Neural progenitor cell (in vitro differentiated cells): ENCODE data around the gene SLC15A1. TPM values are rescaled to one million over a fixed set of nuclear protein-coding genes. Genes with fewer than 3 reads are reported as not detected.
A peak's percentile ranks its signal among the peaks of the same experiment; 100 is the strongest.

Experiments used
- DNase-seq: peaks from one replicate; pipeline ENCODE4 v3.0.0-alpha.2; 2016; ENCODE audit warnings: low spot score
- H2AFZ ChIP-seq: fragments of 200-600 bp; sonication (generic); replicated peaks from 2 replicates; pipeline ENCODE4 v1.6.1; 2016; ENCODE audit warnings: antibody characterized with exemption
- H3F3A ChIP-seq: fragments of 200-600 bp; sonication (generic); 2 replicates; pipeline ENCODE4 v1.6.1; 2016; ENCODE audit warnings: antibody characterized with exemption, low read depth
- H3K27ac ChIP-seq: fragments of 200-600 bp; sonication (generic); 2 replicates; pipeline ENCODE4 v1.5.1; 2016; ENCODE audit warnings: mild to moderate bottlenecking
- H3K27me3 ChIP-seq: fragments of 200-600 bp; sonication (generic); 2 replicates; pipeline ENCODE4 v1.6.1; 2016; ENCODE audit warnings: mild to moderate bottlenecking, moderate library complexity
- H3K36me3 ChIP-seq: fragments of 200-600 bp; sonication (generic); 2 replicates; pipeline ENCODE4 v1.5.1; 2016
- H3K4me1 ChIP-seq: fragments of 200-600 bp; sonication (generic); 2 replicates; pipeline ENCODE4 v1.6.1; 2016; ENCODE audit warnings: mixed run types
- H3K4me2 ChIP-seq: fragments of 200-600 bp; sonication (generic); 2 replicates; pipeline ENCODE4 v1.6.1; 2016
- H3K4me3 ChIP-seq: fragments of 200-600 bp; sonication (generic); 2 replicates; pipeline ENCODE4 v1.5.1; 2016
- H3K79me2 ChIP-seq: fragments of 200-600 bp; sonication (generic); 2 replicates; pipeline ENCODE4 v1.6.1; 2016; ENCODE audit warnings: low read depth
- H3K9ac ChIP-seq: fragments of 200-600 bp; sonication (generic); 2 replicates; pipeline ENCODE4 v1.6.1; 2016
- H3K9me3 ChIP-seq: fragments of 200-600 bp; sonication (generic); 2 replicates; pipeline ENCODE4 v1.5.1; 2016; ENCODE audit warnings: low read depth
- H4K20me1 ChIP-seq: fragments of 200-600 bp; sonication (generic); 2 replicates; pipeline ENCODE4 v1.6.1; 2016; ENCODE audit warnings: low read depth
- H3K27ac Mint-ChIP-seq: 3 replicates; pipeline ENCODE4 v1.8.0; 2021; ENCODE audit warnings: mixed read lengths
- H3K27me3 Mint-ChIP-seq: 2 replicates; pipeline ENCODE4 v1.8.0; 2022; ENCODE audit warnings: low read depth, mild to moderate bottlenecking, inconsistent platforms, moderate library complexity, mixed read lengths; ENCODE audit not compliant: insufficient read depth
- H3K36me3 Mint-ChIP-seq: 3 replicates; pipeline ENCODE4 v1.8.0; 2021; ENCODE audit warnings: mixed read lengths
- H3K4me1 Mint-ChIP-seq: 3 replicates; pipeline ENCODE4 v1.8.0; 2021; ENCODE audit warnings: mixed read lengths
- H3K4me3 Mint-ChIP-seq: 3 replicates; pipeline ENCODE4 v1.8.0; 2021; ENCODE audit warnings: mild to moderate bottlenecking, moderate library complexity, mixed read lengths
- H3K9me3 Mint-ChIP-seq: 3 replicates; pipeline ENCODE4 v1.8.0; 2020; ENCODE audit warnings: mixed read lengths
- EZH2 ChIP-seq: fragments of 200-600 bp; sonication (generic); IDR thresholded peaks from 2 replicates; pipeline ENCODE4 v1.6.1; 2017; ENCODE audit warnings: antibody characterized with exemption, mild to moderate bottlenecking, moderate library complexity
- EZH2phosphoT487 ChIP-seq: fragments of 200-600 bp; sonication (generic); IDR thresholded peaks from 2 replicates; pipeline ENCODE4 v1.6.1; 2017; ENCODE audit warnings: antibody characterized with exemption
- total RNA-seq: library from RNA; depleted of rRNA; stranded (reverse); fragments of >200 nt; gene quantifications from 2 replicates; pipeline ENCODE4 v1.2.3, GENCODE V29; 2015; ENCODE audit warnings: low replicate concordance
- TF ChIP-seq, protein P1 (sequence below): fragments of 200-600 bp; sonication (generic); IDR thresholded peaks from 2 replicates; pipeline ENCODE4 v1.5.1; 2017; ENCODE audit warnings: antibody characterized with exemption, mild to moderate bottlenecking

Gene SLC15A1
- total RNA-seq, 1 donor from 2014 or later, result not detected

DNA sequence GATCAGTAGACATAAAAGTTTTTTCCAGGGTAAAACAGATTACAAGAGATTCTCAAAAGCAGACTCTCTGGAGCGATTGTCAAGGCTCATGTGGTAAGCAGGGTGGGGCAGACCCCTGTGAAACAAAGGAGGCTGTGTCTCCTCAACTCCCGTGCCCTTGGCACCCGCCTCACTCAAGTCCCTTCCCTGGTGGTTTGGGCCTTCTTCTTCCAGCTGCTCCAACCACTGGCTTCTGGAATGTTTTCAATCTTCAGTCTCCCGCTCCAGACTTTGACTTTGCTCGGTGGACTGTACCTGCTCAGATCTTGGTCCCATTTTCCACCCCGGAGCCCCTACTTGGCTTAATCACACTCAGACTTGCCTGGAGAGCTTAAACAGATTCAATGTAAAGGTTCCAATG lies 100.7 kb downstream of the SLC15A1 start:
- H3K27ac Mint-ChIP-seq, result peak overlapping the region; percentile 22
- H3K9me3 Mint-ChIP-seq, result no peaks in the 10 kb centered on the region

DNA sequence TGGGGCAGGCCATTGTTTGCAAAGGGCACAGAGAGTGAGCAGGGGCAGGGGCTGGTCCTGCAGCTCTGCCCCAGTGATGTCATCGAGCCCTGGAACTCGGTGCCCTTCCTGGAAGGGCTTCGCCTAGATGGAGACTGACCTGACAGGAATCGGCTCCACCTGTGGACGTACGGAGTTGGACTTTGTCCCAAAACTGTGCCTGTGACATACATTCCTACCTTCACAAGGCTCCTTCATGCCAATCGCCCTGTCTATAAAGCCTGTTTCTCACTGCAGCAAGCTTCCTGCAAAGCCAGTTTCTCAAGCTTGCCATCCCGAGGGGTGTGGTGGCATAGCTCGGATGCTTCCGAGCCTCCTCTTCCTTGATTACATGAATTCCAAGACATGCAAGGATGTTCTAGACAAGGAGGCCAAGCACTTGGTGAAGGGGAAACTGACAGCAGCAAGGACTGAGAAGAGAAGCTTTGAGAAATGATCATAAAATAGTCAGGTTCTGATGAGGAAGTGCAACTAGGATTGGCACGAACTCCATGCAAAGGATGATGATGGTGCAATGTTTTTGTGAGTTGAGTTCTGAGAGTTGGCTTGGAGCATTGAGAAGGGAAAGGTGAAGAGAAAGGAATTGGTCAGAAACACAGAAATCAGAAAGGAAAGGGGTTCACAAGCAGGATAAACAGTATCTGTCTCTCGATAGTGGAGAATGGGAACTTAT lies 101.9 kb downstream of the SLC15A1 start:
- Mint-ChIP-seq H3K27ac (no peak overlapping the region), H3K4me3 (no peak overlapping the region), H3K4me1 (peaks cover 2% of the 10 kb centered on the region), H3K9me3 (peaks cover 3% of the 10 kb centered on the region), H3K27me3 (peaks cover 5% of the 10 kb centered on the region), H3K36me3 (peaks cover 2% of the 10 kb centered on the region)
- Histone ChIP-seq H3K79me2 (no peaks in the 10 kb centered on the region), H3K27ac (no peak overlapping the region), H4K20me1 (no peaks in the 10 kb centered on the region), H3K4me1 (no peaks in the 10 kb centered on the region), H3K4me2 (no peak overlapping the region), H3K4me3 (no peak overlapping the region), H3K27me3 (no peaks in the 10 kb centered on the region), H2AFZ (no peak overlapping the region), H3K36me3 (no peaks in the 10 kb centered on the region), H3K9me3 (no peaks in the 10 kb centered on the region), H3K9ac (no peak overlapping the region), H3F3A (no peaks in the 10 kb centered on the region)
- no peak for DNase-seq
- TF ChIP-seq EZH2phosphoT487 (no peak), EZH2 (no peak)
- TF ChIP-seq, protein P1, sequence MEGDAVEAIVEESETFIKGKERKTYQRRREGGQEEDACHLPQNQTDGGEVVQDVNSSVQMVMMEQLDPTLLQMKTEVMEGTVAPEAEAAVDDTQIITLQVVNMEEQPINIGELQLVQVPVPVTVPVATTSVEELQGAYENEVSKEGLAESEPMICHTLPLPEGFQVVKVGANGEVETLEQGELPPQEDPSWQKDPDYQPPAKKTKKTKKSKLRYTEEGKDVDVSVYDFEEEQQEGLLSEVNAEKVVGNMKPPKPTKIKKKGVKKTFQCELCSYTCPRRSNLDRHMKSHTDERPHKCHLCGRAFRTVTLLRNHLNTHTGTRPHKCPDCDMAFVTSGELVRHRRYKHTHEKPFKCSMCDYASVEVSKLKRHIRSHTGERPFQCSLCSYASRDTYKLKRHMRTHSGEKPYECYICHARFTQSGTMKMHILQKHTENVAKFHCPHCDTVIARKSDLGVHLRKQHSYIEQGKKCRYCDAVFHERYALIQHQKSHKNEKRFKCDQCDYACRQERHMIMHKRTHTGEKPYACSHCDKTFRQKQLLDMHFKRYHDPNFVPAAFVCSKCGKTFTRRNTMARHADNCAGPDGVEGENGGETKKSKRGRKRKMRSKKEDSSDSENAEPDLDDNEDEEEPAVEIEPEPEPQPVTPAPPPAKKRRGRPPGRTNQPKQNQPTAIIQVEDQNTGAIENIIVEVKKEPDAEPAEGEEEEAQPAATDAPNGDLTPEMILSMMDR, result no peak

More for the DNA sequence above, 100.7 kb downstream of the SLC15A1 start:
- TF ChIP-seq EZH2 (no peak), EZH2phosphoT487 (no peak)
- TF ChIP-seq, protein P1, result no peak
- Histone ChIP-seq H2AFZ (no peak overlapping the region), H3K4me1 (no peaks in the 10 kb centered on the region), H3K4me2 (no peak overlapping the region), H3K9me3 (no peaks in the 10 kb centered on the region), H3K36me3 (no peaks in the 10 kb centered on the region), H3K79me2 (no peaks in the 10 kb centered on the region), H3K9ac (no peak overlapping the region), H3K4me3 (no peak overlapping the region), H3K27ac (no peak overlapping the region), H3F3A (no peaks in the 10 kb centered on the region), H4K20me1 (no peaks in the 10 kb centered on the region), H3K27me3 (no peaks in the 10 kb centered on the region)
- no peak for DNase-seq
- no peak overlapping the region for H3K4me3 Mint-ChIP-seq
- H3K36me3 Mint-ChIP-seq, result peaks cover 3% of the 10 kb centered on the region
- H3K4me1 Mint-ChIP-seq, result peaks cover 2% of the 10 kb centered on the region
- peaks cover 10% of the 10 kb centered on the region for H3K27me3 Mint-ChIP-seq

DNA sequence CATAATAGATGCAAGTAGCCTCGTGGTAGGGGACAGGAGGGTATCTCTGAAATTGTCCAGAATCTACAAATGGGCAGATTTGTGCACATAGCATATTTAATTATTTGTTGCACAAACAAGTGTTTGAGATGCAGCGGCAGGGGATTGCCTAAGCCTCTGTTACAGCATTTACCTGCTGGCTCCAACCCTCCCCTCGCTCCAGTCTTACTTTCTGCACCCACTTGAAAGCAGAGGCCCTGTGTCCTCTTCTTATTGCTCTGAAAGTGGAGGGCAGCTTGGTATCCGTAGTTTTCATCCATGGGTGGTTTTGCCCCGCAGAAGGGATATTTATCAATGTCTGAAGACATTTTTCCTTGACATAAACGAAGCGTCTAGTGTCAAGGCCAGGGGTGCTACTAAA lies 102.6 kb downstream of the SLC15A1 start:
- Mint-ChIP-seq H3K9me3 (peaks cover 3% of the 10 kb centered on the region), H3K27ac (no peak overlapping the region), H3K4me3 (no peak overlapping the region), H3K36me3 (no peaks in the 10 kb centered on the region), H3K27me3 (peaks cover 3% of the 10 kb centered on the region), H3K4me1 (peaks cover 2% of the 10 kb centered on the region)
- H3K36me3 ChIP-seq, result no peaks in the 10 kb centered on the region
- no peak overlapping the region for H3K9ac ChIP-seq
- H3F3A ChIP-seq, result no peaks in the 10 kb centered on the region
- H3K4me3 ChIP-seq, result no peak overlapping the region
- no peak overlapping the region for H3K4me2 ChIP-seq
- no peak for DNase-seq
- no peaks in the 10 kb centered on the region for H3K27me3 ChIP-seq
- no peak overlapping the region for H3K27ac ChIP-seq
- no peaks in the 10 kb centered on the region for H3K79me2 ChIP-seq
- H2AFZ ChIP-seq, result no peak overlapping the region
- TF ChIP-seq EZH2phosphoT487, result no peak
- TF ChIP-seq, protein P1, result no peak
- no peak for TF ChIP-seq EZH2
- no peaks in the 10 kb centered on the region for H4K20me1 ChIP-seq
- no peaks in the 10 kb centered on the region for H3K9me3 ChIP-seq
- no peaks in the 10 kb centered on the region for H3K4me1 ChIP-seq
